NCI-H2171 treated with DMSO at 0.1 percent for 48 hours (cell line): ENCODE measurements around the gene DOCK4.
"Not testable (repeated sequence)": the region's sequence is repeated elsewhere in the genome, so short reads cannot be mapped to it uniquely, and the experiment has no call there.

Experiments used
- DNase-seq: peaks from one replicate; lab custom pipeline; 2025; lab: John Stamatoyannopoulos, UW

DOCK4 gene

DNA sequence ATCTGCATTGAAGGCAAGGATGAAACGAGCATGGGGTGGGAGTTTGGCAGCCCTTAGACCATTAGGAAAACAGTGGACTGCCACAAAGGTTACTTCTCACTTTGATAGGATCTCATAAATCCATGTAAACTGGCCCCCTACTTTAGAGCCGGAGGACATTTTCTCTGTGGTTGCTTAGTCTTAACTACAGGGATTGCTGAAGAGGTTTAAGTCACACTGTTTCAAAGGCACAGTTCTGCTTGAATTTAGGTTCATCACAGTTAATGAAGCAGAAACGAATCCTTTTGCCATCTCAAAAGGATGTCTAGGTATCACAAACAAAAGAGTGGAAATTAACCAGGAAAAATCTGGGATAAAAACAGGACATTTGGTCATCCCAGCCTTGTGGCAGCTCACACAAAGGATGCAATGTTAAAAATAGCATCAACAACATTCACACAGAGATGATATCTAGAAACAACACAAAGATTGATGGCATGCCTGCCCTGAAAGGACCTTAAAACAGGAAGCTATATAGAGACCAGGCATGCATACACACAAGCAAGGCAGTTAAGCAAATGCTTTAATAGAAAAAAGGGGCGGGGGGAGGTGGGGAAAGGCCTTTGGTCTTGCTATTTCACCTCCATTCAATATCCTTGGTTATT lies 74.0 kb downstream of the DOCK4 start:
- DNase-seq: no peak

GRCh38 chr7:112130729-112131410 lies 75.3 kb downstream of the DOCK4 start:
- DNase-seq: no peak

GRCh38 chr7:112129655-112130323 lies 76.4 kb downstream of the DOCK4 start:
- peak; percentile 41 for DNase-seq

DNA sequence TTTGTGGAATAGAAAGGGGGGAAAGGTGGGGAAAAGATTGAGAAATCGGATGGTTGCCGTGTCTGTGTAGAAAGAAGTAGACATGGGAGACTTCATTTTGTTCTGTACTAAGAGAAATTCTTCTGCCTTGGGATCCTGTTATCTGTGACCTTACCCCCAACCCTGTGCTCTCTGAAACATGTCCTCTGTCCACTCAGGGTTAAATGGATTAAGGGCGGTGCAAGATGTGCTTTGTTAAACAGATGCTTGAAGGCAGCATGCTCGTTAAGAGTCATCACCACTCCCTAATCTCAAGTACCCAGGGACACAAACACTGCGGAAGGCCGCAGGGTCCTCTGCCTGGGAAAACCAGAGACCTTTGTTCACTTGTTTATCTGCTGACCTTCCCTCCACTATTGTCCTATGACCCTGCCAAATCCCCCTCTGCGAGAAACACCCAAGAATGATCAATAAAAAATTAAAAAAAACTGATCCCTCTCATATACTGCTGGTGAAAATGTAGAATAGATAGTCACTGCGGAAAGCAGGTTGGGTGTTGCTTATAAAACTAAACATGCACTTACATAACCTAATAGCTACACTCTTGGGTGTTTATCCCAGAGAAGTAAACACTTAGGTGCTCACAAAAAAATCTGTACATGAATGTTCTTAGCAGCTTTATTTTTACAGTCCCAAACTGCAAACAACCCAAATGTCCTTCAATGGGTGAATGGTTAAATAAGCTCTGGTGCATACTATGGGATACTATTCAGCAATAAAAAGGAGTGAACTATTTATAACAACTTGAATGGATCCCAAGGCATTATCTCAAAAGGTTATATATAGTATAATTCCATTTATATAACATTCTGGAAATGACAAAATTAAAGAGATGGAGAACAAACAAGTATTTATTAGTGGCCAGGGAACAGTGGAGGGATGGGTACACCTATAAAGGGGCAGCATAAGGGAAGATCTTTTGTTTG lies 77.5 kb downstream of the DOCK4 start:
- DNase-seq: not testable (repeated sequence)

- DNase-seq: not testable (repeated sequence)
These were observed 78.2 kb downstream of the DOCK4 start for GRCh38 chr7:112128041-112128440.

- no peak for DNase-seq
These were observed 80.9 kb downstream of the DOCK4 start for GRCh38 chr7:112125250-112125649.

DNA sequence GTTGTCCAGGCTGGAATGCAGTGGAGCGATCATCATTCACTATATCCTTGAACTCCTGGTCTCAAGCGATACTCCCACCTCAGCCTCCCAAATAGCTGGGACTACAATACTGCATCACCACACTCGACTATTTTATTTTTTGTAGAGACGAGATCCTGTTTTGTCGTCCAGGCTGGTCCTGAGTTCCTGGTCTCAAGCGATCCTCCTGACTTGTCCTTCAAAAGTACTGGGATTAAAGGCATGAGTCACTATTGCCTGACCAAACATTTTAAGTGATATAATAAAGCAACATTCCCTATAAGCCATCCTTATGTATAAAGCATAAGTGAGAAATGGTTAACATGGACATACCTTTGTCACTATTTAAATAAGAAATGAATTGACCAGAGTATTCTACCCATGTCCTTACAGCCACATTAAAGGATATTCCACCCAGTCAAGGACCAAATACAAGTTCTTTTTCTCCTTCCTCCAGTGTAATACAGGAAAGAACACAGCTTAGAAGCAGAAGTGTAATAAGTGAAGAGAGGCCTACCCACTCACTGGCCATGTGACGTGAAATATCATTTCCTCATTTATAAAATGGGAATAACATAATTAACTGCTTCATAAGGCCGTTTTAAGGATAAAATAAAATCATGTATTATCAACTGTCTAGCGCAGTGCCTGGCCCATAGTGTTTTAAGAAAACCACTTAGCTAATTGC lies 82.0 kb downstream of the DOCK4 start:
- DNase-seq: no peak

- DNase-seq: no peak
These were observed 83.4 kb downstream of the DOCK4 start for GRCh38 chr7:112122798-112123197.

- no peak for DNase-seq
These were observed 84.1 kb downstream of the DOCK4 start for GRCh38 chr7:112122144-112122543.

GRCh38 chr7:112121318-112121717 lies 84.9 kb downstream of the DOCK4 start:
- no peak for DNase-seq

DNA sequence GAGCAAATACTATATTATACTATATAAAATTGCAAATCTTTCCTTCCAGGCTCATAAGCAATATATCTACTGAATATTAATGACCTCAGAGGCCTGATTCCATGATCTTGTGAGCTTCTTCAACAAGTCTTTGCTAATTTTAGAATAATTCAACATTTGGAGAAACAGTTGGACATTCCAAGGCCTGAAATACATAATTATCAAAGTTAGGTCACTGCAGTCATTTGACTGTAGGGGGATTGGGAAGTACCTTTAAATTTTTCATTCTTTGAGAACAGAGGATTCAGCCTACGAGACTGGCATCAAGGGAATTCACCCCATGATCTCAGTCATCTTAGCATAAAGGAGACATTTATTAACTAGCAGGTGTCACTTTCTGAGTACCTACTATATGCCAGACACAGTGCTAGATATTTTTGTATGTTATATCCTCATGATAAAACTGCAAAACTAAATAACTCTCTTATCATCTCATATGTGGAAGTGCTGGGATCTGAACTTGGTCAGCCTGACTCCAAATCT lies 85.4 kb downstream of the DOCK4 start:
- DNase-seq: no peak

DNA sequence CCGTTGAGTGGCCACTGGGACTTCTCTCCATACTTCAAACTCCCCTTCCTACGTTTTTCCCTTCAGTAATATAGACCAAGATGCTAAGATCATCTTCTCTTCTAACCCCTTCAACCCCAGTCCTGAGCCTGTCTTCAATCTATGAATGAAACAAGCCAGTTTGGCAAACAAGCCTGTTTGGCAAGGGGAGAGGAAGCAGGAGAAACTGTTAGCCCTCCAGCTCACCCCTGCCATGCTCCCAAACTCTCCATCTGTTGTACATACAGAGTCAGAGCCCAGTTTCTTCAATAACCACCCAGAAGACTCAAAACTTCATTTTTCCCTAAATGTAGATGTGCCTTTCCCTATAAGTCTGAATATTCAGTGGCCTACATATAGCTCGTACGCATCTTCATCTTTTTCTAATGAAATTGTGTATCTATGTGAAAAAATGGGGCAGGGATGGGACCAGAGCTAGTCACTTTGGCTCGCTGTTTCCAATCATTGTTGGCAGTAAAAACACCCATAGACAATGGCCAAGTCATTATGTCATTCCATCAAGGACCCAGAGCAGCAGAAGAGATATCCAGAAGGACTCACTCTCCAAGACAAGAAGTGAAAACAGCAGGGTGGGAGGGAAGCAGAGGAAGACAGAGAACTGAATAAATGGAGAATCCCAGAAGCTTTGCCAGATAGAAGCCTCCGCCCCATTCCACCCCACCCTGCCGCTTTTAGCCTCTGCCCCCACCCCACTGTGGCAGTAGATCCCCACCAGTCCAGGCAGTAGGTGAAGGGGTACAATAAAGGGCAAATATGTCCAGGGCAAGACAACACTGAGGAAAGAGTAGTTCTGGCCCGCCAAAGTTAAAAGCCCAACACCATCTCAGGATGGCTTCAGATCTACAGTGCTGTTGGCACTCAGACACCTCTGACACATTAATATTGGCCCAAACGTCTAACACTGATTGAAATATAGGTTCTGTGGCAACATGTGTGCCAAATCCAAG lies 87.3 kb downstream of the DOCK4 start:
- no peak for DNase-seq

DNA sequence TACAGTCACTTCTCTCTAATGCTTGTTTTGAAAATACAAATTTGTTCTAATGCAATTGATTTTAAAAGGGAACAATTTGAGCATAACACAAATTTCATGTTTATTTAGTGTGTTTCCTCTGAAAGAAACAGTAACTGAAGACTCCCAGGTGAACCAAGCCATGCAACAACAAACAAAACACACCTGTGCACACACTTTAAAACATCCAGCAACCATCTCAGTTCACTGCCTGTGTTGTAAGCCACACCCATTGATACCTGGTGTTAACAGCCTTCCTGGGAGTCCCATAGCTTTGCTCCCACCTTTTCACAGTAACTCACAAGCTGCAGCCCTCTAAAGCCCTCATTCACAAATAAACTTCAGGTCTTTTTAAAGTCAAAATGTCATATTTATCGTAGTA lies 89.3 kb downstream of the DOCK4 start:
- peak; percentile 13 for DNase-seq

DNA sequence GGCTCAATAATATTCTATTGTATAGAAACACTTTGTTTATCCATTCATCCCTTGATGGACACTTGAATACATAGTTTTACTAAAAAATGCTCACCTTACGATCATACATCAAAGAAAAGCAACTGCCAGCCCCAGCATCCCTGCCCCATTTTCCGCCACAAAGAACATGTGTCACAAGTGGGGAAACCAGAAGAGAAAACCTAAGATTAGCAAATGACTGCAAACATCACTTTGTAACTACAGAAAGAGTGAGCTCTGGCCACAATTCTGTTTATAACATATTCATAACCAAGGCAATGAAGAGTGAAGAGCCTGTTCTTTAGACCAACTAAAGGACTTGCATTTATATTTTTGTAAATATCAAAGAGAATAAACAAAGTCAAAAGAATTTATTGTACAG lies 89.8 kb downstream of the DOCK4 start:
- no peak for DNase-seq

- no peak for DNase-seq
These were observed 90.3 kb downstream of the DOCK4 start for GRCh38 chr7:112115880-112116279.

DNA sequence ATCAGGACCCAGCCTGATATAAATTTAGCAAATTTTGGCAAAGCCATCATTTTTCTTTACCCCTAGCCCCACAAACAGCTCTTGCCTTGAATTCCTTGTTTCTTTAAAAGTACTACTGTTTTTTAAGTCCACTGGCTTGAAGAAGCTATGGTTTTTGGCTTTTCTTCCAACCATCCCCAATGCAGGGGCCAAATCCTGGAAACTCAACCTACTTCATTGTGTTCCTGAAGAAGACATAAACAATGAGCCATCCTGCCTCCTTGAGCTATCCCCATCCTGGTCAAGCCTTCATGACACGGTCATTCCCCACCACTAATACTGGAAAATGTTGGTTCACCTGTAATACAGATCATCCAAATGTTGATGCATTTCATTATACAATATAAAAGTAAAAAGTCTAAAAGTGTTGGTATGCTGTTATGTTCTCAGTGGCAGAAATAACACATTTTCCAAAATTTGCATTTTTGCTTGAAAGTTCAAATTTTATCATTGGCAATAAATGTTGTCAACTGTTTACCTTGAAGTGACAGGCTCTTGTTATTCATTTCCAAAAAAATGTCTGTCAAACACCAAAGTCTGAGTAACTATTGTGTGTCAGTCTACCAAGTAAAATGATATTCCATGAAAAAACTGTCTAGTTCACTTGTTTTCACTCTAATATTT lies 92.2 kb downstream of the DOCK4 start:
- DNase-seq: no peak

DNA sequence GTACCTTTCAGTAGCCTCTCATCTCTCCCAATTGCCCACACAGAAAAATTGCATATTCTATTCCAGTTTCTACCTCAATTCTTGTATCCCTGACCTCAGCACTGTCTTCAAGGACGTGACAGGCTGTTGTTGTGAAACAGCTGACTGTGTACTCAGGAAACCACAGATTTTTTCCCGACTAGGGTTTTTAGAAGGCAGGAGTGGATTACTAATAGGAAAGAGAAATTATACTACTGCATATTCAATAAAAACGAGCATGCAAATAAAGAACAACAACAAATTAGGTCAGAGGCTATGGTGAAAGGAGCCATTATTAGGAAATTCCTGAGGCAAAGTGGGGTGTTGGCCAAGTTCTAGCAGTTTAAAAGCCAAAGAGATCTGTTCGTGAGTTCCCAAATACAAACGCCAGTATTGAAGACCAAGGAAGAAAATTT lies 93.4 kb downstream of the DOCK4 start:
- DNase-seq: no peak

DNA sequence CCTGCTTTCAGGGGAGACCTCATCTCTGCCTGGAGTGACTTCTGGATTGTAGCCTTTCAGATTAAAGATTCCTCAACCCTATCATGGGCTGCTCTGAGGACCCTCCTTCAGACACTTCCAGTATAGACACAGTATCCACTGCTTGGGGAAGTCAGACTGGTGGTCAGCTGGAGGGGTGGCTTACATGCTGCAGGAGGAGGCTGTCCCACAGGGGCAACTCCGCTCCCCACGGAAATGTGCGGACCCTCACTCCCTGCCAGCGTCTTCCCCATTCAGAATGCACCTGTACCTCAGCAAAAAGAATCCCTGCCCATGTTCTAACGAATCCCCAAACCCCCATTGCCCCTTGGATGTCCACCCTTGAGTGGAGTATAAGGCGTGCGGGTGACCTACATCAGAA lies 95.5 kb downstream of the DOCK4 start:
- no peak for DNase-seq

DNA sequence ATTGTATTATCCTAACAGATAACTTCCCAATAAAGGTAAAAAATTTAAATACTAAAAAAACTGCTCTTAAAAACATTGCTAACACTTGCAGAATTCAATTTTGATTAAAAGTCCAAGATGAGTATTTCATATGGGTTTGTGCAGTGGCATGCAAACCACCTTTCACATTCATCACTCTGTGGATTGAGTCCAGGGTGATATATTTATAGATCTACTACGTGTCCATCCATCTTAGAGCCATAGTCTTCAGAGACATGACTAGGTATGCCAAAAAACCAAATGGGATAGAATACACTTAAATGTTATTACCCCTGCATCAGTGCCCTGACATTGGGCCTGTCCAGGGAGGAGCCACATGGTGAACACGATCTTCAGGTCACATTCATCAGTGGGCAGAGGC lies 96.0 kb downstream of the DOCK4 start:
- no peak for DNase-seq
